Hematopoietic multipotent progenitor cell treated with erythropoietin and hydrocortisone succinate and interleukin-3 and kit ligand, for 4 days (in vitro differentiated cells): ENCODE results near the gene PLAAT4.
"Not testable (repeated sequence)": the region's sequence is repeated elsewhere in the genome, so short reads cannot be mapped to it uniquely, and the experiment has no call there.

Experiments
- DNase-seq: peaks from one replicate; pipeline ENCODE4 v3.0.0-alpha.2; 2015

Gene PLAAT4

DNA sequence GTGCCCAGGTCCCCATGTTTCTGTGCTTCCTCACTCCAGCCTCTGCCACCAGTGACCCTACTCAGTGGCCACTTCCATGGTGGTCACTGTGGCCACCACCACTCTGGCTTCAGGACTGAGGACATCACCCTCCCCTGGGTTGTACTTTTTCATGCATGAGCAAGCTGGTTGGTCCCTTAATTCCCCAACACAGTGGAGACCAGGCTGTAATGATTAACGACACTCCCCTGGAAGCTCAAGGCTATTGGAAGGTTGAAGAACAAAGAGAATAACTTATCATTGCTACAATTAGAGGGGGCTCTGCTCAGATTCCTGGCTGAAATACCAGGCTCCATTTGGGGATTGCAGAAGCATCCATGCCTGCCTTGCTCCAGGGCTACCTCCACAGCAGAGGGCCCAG lies 10.5 kb downstream of the PLAAT4 start:
- no peak for DNase-seq

DNA sequence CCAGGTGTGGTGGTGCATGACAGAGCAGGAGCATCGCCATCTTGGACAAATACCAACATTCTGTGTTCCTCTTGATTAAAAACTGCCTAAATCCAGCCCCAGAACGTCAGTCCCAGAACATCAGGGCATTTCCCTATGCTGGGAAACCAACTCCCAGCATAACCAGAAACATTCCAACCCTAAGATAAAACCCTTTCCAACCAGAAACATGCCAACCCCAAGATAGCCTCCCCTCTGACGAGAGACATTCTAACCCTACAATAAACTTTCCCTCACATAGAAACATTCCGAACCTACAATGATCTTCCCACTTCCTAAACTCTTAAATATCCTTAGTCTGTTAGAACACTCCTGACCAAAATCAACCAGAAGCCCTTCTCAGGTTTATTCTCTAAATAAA lies 11.6 kb downstream of the PLAAT4 start:
- no peak for DNase-seq

GRCh38 chr11:63549411-63549810 lies 12.8 kb downstream of the PLAAT4 start:
- DNase-seq, result no peak

DNA sequence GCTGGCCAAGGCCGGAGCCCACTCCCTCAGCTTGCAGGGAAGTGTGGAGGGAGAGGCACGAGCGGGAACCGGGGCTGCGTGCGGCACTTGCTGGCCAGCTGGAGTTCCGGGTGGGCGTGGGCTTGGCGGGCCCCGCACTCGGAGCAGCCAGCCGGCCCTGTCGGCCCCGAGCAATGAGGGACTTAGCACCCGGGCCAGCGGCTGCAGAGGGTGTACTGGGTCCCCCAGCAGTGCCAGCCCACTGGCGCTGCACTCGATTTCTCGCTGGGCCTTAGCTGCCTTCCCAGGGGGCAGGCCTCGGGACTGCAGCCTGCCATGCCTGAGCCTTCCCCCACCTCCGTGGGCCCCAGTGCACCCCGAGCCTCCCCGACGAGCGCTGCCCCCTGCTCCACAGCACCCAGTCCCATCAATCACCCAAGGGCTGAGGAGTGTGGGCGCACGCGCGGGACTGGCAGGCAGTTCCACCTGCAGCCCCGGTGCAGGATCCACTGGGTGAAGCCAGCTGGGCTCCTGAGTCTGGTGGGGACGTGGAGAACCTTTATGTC lies 13.6 kb downstream of the PLAAT4 start:
- DNase-seq, result not testable (repeated sequence)

DNA sequence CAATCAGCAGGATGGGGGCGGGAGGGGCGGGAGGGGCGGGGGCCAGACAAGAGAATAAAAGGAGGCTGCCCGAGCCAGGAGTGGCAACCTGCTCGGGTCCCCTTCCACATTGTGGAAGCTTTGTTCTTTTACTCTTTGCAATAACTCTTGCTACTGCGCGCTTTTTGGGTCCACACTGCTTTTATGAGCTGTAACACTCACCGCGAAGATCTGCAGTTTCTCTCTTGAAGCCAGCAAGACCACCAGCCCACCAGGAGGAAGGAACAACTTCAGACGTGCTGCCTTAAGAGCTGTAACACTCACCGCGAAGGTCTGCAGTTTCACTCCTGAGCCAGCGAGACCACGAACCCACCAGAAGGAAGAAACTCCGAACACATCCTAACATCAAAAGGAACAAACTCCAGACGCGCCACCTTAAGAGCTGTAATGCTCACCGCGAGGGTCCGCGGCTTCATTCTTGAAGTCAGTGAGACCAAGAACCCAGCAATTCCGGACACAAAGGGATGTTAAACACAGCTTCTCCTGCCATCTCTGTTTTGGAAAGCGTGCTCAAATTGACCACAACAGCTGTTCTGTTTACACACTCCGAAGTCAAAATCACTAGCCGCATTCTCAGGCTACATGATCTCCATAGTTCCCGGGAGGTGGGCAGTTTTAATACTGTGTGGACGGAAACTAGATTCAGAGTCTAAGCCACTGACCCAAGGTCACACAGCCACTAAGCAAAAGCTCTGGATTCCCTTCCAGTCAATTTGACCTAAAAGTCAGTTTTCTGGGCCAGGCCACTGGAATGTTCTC lies 14.7 kb downstream of the PLAAT4 start:
- no peak for DNase-seq

- no peak for DNase-seq
Observed at GRCh38 chr11:63551889-63552266, 15.3 kb downstream of the PLAAT4 start.

GRCh38 chr11:63552921-63553320 lies 16.3 kb downstream of the PLAAT4 start:
- no peak for DNase-seq

- peak; percentile 72 for DNase-seq
Observed at GRCh38 chr11:63553759-63554158, 17.2 kb downstream of the PLAAT4 start.

DNA sequence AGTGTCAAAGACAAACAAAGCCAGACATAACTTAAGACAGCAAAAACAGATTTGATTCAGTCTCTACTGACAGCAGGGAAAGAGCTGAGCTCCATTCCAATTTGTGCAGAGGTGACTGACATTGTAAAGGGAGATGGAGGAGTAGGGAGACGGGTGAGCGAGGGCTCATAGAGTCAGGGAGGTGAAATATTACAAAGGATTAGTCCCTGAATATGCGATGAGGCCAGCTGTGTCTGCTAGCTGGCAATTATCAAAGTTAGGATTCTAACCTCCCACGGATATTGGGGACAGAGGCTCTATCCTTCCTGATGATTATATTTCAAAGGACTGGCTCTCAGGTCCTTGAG lies 18.2 kb downstream of the PLAAT4 start:
- DNase-seq, result no peak

- DNase-seq, result no peak
Observed at GRCh38 chr11:63556404-63557013, 19.9 kb downstream of the PLAAT4 start.

- DNase-seq, result no peak
Observed at GRCh38 chr11:63557570-63557969, 21.0 kb downstream of the PLAAT4 start.

DNA sequence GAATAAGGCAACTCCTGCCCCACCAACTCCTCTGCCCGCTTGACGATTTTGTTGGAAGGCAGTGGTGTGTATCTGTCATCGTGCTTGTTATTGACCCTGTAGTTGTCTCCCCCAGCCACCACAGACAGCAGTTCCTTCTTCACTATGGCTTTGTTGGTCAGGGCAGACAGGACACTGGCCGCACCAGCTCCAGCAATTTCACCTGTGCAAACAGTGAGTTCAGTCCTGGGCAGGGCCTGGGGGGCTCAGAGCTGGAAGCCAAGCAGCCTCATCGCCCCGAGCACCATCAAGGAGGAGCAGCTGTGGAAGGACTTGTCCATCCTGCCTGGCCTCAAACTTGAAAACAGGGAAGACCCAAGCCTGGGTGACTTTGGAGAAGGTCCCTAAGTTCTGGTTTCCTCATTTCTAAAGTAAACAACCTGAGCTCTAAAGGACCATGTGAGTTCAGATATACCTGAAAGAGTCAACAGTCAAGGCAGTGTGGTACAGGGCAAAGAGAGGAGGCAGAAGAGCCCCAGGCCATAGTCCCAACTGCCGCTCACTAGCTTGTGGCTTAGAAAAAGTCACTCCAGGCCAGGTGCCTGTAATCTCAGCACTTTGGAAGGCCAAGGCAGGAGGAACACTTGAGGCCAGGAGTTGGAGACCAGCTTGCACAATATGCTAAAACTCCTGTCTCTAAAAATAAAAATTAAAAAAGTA lies 22.0 kb downstream of the PLAAT4 start:
- no peak for DNase-seq

DNA sequence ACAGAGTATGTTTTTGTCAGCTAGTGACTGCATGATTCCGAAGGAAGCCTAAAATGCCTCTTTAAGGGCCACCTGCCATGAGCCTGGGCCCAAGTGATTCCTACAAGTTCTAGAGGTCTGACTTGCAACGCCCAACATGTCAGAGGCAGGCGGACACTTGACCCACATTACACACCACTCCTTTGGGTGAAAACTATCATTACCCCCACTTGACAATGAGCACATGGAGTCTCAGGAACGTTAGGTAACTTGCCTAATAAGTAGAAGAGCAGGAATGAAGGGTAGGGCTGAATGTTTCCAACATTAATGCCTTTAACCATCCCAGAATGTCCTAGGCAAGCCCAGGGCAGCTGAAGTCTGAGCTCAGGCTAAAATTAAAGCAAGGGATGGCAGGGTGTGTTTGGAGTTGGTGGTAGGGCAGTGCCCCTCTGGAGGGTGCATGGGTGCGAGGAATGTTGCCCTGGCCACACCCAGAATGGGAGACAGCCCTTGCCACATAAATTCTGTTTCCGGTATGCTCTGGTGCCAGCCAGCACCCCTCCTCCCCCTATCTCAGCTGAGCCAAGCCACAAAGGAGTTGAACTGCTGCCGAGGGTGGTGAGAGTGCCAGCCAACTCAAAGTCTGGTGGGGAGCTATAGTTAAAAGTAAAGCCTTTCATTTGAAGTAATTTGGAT lies 24.0 kb downstream of the PLAAT4 start:
- peak; percentile 81 for DNase-seq

DNA sequence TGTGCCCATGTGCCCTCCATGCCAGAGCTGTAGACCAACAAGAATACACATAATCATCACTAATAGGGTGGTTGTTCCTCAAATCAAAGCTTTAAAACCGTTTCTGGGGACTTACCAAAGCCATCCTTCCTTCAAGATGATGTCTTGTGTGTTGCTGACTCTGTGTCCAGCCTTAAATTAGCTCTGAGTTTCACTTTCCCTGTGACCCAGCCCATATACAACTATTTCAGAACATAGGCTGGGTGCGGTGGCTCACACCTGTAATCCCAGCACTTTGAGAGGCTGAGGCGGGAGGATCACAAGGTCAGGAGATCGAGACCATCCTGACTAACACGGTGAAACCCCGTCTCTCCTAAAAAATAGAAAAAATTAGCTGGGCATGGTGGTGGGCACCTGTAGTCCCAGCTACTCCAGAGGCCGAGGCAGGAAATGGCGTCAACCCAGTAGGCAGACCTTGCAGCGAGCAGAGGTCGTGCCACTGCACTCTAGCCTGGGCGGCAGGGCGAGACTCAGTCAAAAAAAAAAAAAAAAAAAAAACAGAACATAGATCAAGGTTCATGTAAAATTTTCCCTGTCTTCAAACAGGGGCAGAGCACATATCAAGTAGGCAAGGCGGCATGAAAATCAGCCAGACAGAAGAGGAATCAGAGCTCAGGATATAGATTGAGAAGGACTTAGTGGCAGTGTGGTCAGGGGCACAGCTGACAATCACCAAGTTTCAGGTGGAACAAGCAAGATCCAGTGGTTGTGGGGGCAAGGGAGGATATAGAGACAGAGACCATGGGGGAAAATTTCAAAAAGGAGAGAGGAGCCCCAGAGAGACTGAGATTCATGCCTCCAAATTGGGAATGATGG lies 26.8 kb downstream of the PLAAT4 start, which contains the start of gene PLAAT2:
Gene PLAAT2 (minus strand): TSS at position 179 of the 855 bp plus-strand sequence. CDS start 55 bp downstream, at position 124.
- DNase-seq, result no peak

DNA sequence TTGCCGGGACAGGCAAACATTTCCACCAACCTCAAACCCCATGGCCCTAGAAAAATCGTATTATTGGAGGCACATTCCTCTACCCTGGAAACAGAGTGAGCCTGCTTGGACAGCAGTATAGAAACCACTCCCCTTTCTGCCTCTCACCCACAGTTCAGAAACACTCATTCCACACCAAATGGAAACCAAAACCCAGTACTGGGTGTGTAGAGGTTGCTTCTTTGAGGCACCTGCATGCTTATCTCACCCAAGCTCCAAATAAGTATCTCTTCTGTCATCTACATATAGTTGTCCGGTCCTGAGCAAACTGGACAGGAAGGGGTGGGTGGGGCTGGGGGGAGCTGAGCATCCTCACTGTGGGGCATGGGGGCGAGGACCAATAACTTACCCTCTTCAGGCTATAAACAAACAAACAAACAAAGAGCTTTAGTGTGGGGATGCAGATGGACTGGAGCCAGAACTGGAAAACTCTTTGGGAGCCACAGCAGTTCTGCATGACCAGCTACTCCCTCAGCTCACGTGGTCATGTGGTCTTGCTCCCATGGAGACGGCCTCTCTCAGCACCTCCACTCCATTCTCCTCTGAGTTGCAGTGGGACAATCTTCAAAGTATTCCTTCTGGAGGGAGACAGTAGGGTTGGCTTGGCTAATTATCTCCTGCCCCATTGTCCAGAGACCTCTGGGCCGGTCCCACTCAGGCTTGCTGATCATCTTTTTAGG lies 27.6 kb downstream of the PLAAT4 start:
- DNase-seq, result no peak

GRCh38 chr11:63564784-63565350 lies 28.3 kb downstream of the PLAAT4 start:
- DNase-seq, result peak; percentile 54

DNA sequence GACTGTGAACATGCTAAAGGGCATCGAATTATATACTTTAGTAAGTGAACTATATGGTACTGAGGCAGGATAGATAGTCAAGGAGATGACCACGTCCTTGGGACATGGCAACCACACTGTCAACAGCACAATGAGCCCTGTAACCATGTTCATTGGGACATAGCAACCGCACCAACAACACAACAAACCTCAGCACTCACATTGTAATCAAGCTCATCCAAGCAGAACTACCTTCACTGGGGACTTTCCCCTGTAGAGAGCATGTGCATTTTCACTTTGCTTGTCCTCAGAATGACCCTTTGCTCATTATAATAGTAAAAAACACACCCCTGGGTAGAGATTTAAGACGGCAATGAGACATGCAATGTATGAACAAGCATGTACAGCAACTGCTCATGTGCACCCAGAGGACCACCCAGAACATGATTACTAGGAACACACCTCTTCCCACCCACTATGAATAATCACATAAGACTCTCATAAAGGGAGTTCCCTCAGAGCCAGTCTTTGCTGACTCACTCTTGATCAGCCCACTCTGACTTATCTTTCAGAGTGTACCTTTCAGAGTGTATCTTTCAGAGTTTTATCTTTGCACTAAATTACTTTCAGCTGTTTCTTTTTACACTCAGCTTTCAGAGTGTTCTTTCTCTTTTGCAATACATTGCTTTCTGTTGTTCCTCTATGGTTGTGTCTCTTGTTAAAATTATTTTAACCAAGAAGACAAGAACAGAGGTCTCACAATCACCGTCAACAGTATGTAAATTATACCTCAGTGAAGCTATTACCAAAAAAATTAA lies 30.6 kb downstream of the PLAAT4 start:
- peak; percentile 88 for DNase-seq

DNA sequence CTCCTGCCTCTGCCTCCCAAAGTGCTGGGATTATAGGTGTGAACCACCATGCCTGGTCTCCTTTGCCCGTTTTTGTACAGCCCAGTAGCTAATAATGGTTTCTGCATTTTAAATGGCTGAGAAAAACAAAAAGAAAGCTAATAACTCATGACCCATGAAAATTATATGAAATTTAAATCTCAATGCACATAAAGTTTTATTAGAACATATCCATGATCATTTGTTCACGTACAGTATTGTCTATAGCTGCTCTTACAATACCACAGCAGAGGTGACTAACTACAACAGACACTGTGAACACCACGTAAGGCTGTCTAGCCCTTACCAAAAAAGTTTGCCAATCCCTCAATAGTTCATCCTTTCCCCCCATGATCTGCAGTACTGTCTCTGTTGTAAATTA lies 33.0 kb downstream of the PLAAT4 start:
- DNase-seq, result no peak

- DNase-seq, result peak; percentile 57
Observed at GRCh38 chr11:63572026-63572688, 35.5 kb downstream of the PLAAT4 start.
